GM23248 (cell line): ENCODE results near the gene ZMIZ1.

ENCODE experiments used
- EZH2 ChIP-seq: fragments of 200-600 bp; sonication (generic); IDR thresholded peaks from 2 replicates; pipeline ENCODE4 v1.6.1; 2018; ENCODE audit warnings: antibody characterized with exemption, mild to moderate bottlenecking; ENCODE audit not compliant: insufficient read depth, poor library complexity, severe bottlenecking
- EZH2phosphoT487 ChIP-seq: fragments of 200-600 bp; sonication (generic); IDR thresholded peaks from 2 replicates; pipeline ENCODE4 v1.6.1; 2018; ENCODE audit warnings: antibody characterized with exemption, moderate library complexity, mild to moderate bottlenecking, low read depth; ENCODE audit not compliant: insufficient read depth

- no peak for TF ChIP-seq EZH2
- no peak for TF ChIP-seq EZH2phosphoT487
Observed at GRCh38 chr10:79301754-79302530, 233.2 kb downstream of the ZMIZ1 start.
